Dermis lymphatic vessel endothelial cell (primary cell): Measurements from ENCODE around the gene OR1A1. TPM values are rescaled to one million over a fixed set of nuclear protein-coding genes. Genes with fewer than 3 reads are reported as not detected.

Source experiments
- total RNA-seq: library from RNA; depleted of rRNA; stranded (reverse); fragments of >200 nt; gene quantifications from 2 replicates; pipeline ENCODE4 v1.2.1, GENCODE V29; 2014

The OR1A1 gene
- not detected in 2 replicates for total RNA-seq

DNA sequence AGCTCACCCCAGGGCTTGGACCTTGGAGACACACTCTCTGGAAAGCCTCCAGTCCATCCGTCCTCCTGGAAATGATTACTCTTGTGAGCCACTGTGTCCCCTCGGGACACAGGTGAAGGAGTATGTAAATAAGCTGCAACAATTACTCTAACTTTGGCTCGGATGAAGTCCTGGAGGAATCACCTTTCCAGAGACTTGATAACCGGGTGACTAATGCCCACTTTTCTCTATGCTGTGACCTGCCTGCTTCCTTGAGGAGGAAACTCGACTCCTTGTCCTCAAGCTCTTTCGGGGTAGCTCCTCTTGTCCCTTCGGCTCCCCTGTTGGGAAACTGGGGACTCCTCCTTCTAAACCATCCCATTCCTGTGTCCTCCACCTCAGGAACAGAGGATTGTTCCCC is at the start of gene OR1A1:
OR1A1 (plus strand) TSS at position 301 of the 400 bp plus-strand sequence. CDS start 7,954 bp downstream, outside the sequence.

GRCh38 chr17:3197219-3197618 is 10.2 kb upstream of the OR1A1 start, which contains the start of gene OR1A2:
Gene OR1A2 (plus strand): TSS chr17:3197519. CDS start chr17:3197519, 0 bp downstream.

Other genes with a start within 250 kb of the OR1A1 start
- not detected in 2 replicates for gene OR1D5, start 144.1 kb upstream of the OR1A1 start, total RNA-seq
- not detected in 2 replicates for gene OR1D2, start 103.2 kb upstream of the OR1A1 start, total RNA-seq
- not detected in 2 replicates for gene OR1G1, start 80.1 kb upstream of the OR1A1 start, total RNA-seq
- gene OR1A2, start 10.1 kb upstream of the OR1A1 start, total RNA-seq = not detected in 2 replicates
- not detected in 2 replicates for gene OR3A1, start 90.7 kb downstream of the OR1A1 start, total RNA-seq
- not detected in 2 replicates for gene OR3A2, start 178.6 kb downstream of the OR1A1 start, total RNA-seq
- not detected in 2 replicates for gene OR1E1, start 190.7 kb downstream of the OR1A1 start, total RNA-seq
- not detected in 2 replicates for gene OR3A3, start 203.7 kb downstream of the OR1A1 start, total RNA-seq
- gene OR1E2, start 226.2 kb downstream of the OR1A1 start, total RNA-seq = not detected in 2 replicates